Adrenal gland (tissue), 5 donors: ENCODE data around the gene COL26A1.

Experiments used
- POLR2A ChIP-seq, 2 donors: fragments of 450-650 bp; IDR thresholded peaks; one replicate each; pipeline ENCODE4 v1.6.1; 2017; ENCODE audit warnings: antibody characterized with exemption in 2 of 2, mild to moderate bottlenecking in 2 of 2, moderate library complexity in 1 of 2
- TF ChIP-seq, protein P1 (sequence below), 6 experiments: fragments of 450-650 bp in 4 of 6; fragments of 200-600 bp in 2 of 6; sonication (generic) in 1 of 6; IDR thresholded peaks; 1 replicate in 5 of 6; 2 replicates in 1 of 6; pipeline versions ENCODE4 v1.5.1 to v1.8.0; 2016 to 2021; ENCODE audit warnings: antibody characterized with exemption in 6 of 6, mild to moderate bottlenecking in 2 of 6, moderate library complexity in 1 of 6
- donor health status: DM: no; HTN: no; CAD: no.

DNA sequence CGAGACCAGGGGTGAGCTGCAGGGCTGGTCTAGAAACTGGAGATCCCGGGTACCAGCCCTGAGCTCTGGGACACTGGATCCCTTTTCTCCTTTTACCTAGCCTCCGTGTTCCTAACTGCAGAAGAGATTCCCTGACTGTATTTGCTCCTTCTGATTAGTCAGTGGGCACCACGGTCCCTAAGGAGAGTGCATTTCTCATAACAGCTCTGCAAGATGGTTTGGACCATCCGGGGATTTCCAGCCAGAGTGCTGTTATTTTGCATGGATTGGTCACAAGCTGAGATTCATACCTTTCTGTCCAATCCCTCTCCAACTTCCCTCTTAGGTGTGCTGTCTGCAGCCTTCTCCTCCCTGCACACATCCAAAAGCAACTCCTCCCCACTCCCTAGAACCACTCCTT lies 143.9 kb downstream of the COL26A1 start:
- TF ChIP-seq, protein P1, sequence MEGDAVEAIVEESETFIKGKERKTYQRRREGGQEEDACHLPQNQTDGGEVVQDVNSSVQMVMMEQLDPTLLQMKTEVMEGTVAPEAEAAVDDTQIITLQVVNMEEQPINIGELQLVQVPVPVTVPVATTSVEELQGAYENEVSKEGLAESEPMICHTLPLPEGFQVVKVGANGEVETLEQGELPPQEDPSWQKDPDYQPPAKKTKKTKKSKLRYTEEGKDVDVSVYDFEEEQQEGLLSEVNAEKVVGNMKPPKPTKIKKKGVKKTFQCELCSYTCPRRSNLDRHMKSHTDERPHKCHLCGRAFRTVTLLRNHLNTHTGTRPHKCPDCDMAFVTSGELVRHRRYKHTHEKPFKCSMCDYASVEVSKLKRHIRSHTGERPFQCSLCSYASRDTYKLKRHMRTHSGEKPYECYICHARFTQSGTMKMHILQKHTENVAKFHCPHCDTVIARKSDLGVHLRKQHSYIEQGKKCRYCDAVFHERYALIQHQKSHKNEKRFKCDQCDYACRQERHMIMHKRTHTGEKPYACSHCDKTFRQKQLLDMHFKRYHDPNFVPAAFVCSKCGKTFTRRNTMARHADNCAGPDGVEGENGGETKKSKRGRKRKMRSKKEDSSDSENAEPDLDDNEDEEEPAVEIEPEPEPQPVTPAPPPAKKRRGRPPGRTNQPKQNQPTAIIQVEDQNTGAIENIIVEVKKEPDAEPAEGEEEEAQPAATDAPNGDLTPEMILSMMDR (IDR thresholded peaks at IDR 0.05) = no peak
- no peak for TF ChIP-seq POLR2A (IDR thresholded peaks at IDR 0.05)
